ENCODE measurements around the gene KRTAP21-3. TPM values are rescaled to one million over a fixed set of nuclear protein-coding genes. Genes with fewer than 3 reads are reported as not detected.

Gene KRTAP21-3
- total RNA-seq, 1 experiment from 2014 or later: not detected

GRCh38 chr21:30689822-30690221, 28.8 kb downstream of the KRTAP21-3 start (continued):
- TF ChIP-seq ZBTB33 (IDR thresholded peaks at IDR 0.05; ENCODE audit: extremely low read depth, insufficient replicate concordance, low read length) (no peak), CEBPB (IDR thresholded peaks at IDR 0.05; ENCODE audit: low read depth) (no peak), TCF7L2 (IDR thresholded peaks at IDR 0.05; ENCODE audit: borderline replicate concordance, extremely low read depth, insufficient read depth, insufficient read length) (no peak), EZH2 (IDR thresholded peaks at IDR 0.05) (no peak), SIN3A (IDR thresholded peaks at IDR 0.05; ENCODE audit: low read depth) (no peak)

DNA sequence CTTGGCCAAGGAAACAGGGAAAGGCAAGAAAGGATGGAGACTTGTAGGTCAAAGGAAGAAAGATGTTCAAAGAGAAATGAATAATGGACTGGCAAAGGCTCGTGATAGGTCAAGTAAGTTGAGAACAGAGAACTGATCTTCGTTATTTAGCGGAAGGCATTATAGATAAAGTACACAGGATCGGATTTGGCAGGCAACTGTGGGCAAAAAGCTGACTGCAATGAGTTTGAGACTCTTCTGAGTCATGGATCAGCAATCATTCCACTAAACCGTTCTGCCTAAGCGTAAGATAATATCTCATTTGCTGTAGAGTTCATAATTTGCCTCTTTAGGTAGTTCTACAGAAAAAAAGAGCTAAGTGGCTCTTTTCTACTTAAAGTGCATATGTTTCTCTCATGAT, 34.1 kb downstream of the KRTAP21-3 start:
- no peaks in the 10 kb centered on the region for H3K27me3 ChIP-seq (ENCODE audit: insufficient read depth, low read length)
- DNase-seq (ENCODE audit: low read depth, low spot score) (no peak), ATAC-seq (no peak)
- ChIA-PET RAD21 (ENCODE audit: low non-redundant PET in 1 of 2, low total read pairs in 2 of 2, uncharacterized antibody in 2 of 2, unreplicated experiment in 2 of 2) (no interaction called here), POLR2A (no interaction called here), CTCF (no interaction called here)
- intact Hi-C loops (cut with micrococcal nuclease): no loop called here
- H3K27ac ChIP-seq (ENCODE audit: low read depth, low read length): no peak overlapping the region
- H3K9me3 ChIP-seq (ENCODE audit: control insufficient read depth in 1 of 2, insufficient read depth in 1 of 2, low read depth in 1 of 2, low read length in 2 of 2): peaks cover 4 to 5% of the 10 kb centered on the region in 2 experiments; a peak in 2 of 4 replicates
- no peaks in the 10 kb centered on the region for H4K20me1 ChIP-seq (ENCODE audit: insufficient read depth)
- no peak overlapping the region for H2AFZ ChIP-seq (ENCODE audit: low read depth, low read length, poor library complexity, severe bottlenecking)
- H3K79me2 ChIP-seq (ENCODE audit: insufficient read depth, low read length): no peaks in the 10 kb centered on the region
- no peaks in the 10 kb centered on the region for H3K9me2 ChIP-seq (ENCODE audit: insufficient read depth)
- no peaks in the 10 kb centered on the region for H3K4me1 ChIP-seq (ENCODE audit: control insufficient read depth in 1 of 2, insufficient read depth in 2 of 2, low read length in 2 of 2)
- no peaks in the 10 kb centered on the region for H3K36me3 ChIP-seq (ENCODE audit: control insufficient read depth in 1 of 2, insufficient read depth in 2 of 2, low read length in 2 of 2)
- TF ChIP-seq JUND (IDR thresholded peaks at IDR 0.05) (no peak), POLR2A (IDR thresholded peaks at IDR 0.05; ENCODE audit: borderline replicate concordance, extremely low read depth, insufficient read depth, insufficient read length) (no peak), EGR1 (IDR thresholded peaks at IDR 0.05; ENCODE audit: low read depth) (no peak), TCF7L2 (IDR thresholded peaks at IDR 0.05; ENCODE audit: borderline replicate concordance, extremely low read depth, insufficient read depth, insufficient read length) (no peak), POLR2AphosphoS5 (IDR thresholded peaks at IDR 0.05; ENCODE audit: low read depth, low read length) (no peak), SP1 (IDR thresholded peaks at IDR 0.05; ENCODE audit: low read depth) (no peak), FOSL1 (IDR thresholded peaks at IDR 0.05; ENCODE audit: low read depth) (no peak), SRF (IDR thresholded peaks at IDR 0.05; ENCODE audit: low read depth) (no peak)
- TF ChIP-seq, protein P1, sequence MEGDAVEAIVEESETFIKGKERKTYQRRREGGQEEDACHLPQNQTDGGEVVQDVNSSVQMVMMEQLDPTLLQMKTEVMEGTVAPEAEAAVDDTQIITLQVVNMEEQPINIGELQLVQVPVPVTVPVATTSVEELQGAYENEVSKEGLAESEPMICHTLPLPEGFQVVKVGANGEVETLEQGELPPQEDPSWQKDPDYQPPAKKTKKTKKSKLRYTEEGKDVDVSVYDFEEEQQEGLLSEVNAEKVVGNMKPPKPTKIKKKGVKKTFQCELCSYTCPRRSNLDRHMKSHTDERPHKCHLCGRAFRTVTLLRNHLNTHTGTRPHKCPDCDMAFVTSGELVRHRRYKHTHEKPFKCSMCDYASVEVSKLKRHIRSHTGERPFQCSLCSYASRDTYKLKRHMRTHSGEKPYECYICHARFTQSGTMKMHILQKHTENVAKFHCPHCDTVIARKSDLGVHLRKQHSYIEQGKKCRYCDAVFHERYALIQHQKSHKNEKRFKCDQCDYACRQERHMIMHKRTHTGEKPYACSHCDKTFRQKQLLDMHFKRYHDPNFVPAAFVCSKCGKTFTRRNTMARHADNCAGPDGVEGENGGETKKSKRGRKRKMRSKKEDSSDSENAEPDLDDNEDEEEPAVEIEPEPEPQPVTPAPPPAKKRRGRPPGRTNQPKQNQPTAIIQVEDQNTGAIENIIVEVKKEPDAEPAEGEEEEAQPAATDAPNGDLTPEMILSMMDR (IDR thresholded peaks at IDR 0.05 in 2 of 3, conservative IDR thresholded peaks at IDR 0.05 in 1 of 3; ENCODE audit: borderline replicate concordance in 1 of 3, insufficient read depth in 1 of 3, low read depth in 2 of 3, low read length in 2 of 3): no peak
- no peak overlapping the region for H3K9ac ChIP-seq (ENCODE audit: low read length)
- H3K4me2 ChIP-seq (ENCODE audit: low read length): no peak overlapping the region
- no peak overlapping the region for H3K4me3 ChIP-seq (replicated peaks in 1 of 2; ENCODE audit: low read depth in 1 of 2, low read length in 2 of 2)
- BruUV-seq (replicated peaks): no TSS peak

Data from HCT116 (cell line).